H9 (cell line): ENCODE results near the gene CMTM7. TPM values are rescaled to one million over a fixed set of nuclear protein-coding genes. Genes with fewer than 3 reads are reported as not detected.

Experiments
- DNase-seq: peaks from one replicate; pipeline ENCODE4 v3.0.0-alpha.2; 2017
- H2AFZ ChIP-seq: one replicate; pipeline ENCODE4 v1.6.1; 2013; ENCODE audit warnings: mild to moderate bottlenecking, low read length, control low read depth, moderate library complexity
- H2AK5ac ChIP-seq: 2 replicates; pipeline ENCODE4 v1.6.1; 2013; ENCODE audit warnings: low read length, control low read depth, mixed read lengths; ENCODE audit not compliant: insufficient read length
- H2BK120ac ChIP-seq: one replicate; pipeline ENCODE4 v1.6.1; 2013; ENCODE audit warnings: low read depth, mild to moderate bottlenecking, low read length, control low read depth, inconsistent platforms; ENCODE audit not compliant: poor library complexity, severe bottlenecking
- H2BK12ac ChIP-seq: 2 replicates; pipeline ENCODE4 v1.6.1; 2013; ENCODE audit warnings: low read length, control low read depth, mixed read lengths, low read depth; ENCODE audit not compliant: insufficient read length
- H2BK15ac ChIP-seq: 2 replicates; pipeline ENCODE4 v1.6.1; 2013; ENCODE audit warnings: low read depth, low read length, control low read depth
- H2BK20ac ChIP-seq: one replicate; pipeline ENCODE4 v1.6.1; 2013; ENCODE audit warnings: low read depth, mild to moderate bottlenecking, low read length, control low read depth, inconsistent platforms; ENCODE audit not compliant: poor library complexity, severe bottlenecking
- H2BK5ac ChIP-seq: 2 replicates; pipeline ENCODE4 v1.6.1; 2013; ENCODE audit warnings: low read length, control low read depth, mixed read lengths; ENCODE audit not compliant: insufficient read length
- H3K14ac ChIP-seq: 2 replicates; pipeline ENCODE4 v1.6.1; 2013; ENCODE audit warnings: low read length, control low read depth; ENCODE audit not compliant: insufficient read depth
- H3K18ac ChIP-seq: 2 replicates; pipeline ENCODE4 v1.6.1; 2013; ENCODE audit warnings: low read depth, mild to moderate bottlenecking, mixed read lengths, low read length, control low read depth; ENCODE audit not compliant: insufficient read length
- H3K23ac ChIP-seq: 2 replicates; pipeline ENCODE4 v1.6.1; 2013; ENCODE audit warnings: low read length, control low read depth, mixed read lengths, low read depth; ENCODE audit not compliant: insufficient read length
- H3K23me2 ChIP-seq: 2 replicates; pipeline ENCODE4 v1.6.1; 2013; ENCODE audit warnings: low read depth, mild to moderate bottlenecking, mixed read lengths, low read length, control low read depth; ENCODE audit not compliant: insufficient read length, poor library complexity, severe bottlenecking
- H3K27ac ChIP-seq: 2 replicates; pipeline ENCODE4 v1.5.1; 2013; ENCODE audit warnings: low read length, control low read depth, mixed read lengths, low read depth; ENCODE audit not compliant: insufficient read length
- H3K27me3 ChIP-seq: 2 replicates; pipeline ENCODE4 v1.6.1; 2013; ENCODE audit warnings: low read length, control low read depth, inconsistent platforms; ENCODE audit not compliant: insufficient read depth
- H3K4ac ChIP-seq: 2 replicates; pipeline ENCODE4 v1.6.1; 2013; ENCODE audit warnings: low read depth, mild to moderate bottlenecking, control low read depth, inconsistent platforms, low read length, moderate library complexity
- H3K4me1 ChIP-seq: 2 replicates; pipeline ENCODE4 v1.6.1; 2013; ENCODE audit warnings: low read length, control low read depth, inconsistent platforms; ENCODE audit not compliant: insufficient read depth
- H3K4me2 ChIP-seq: 2 replicates; pipeline ENCODE4 v1.6.1; 2013; ENCODE audit warnings: low read length, control low read depth, mixed read lengths; ENCODE audit not compliant: insufficient read length, insufficient read depth
- H3K56ac ChIP-seq: 2 replicates; pipeline ENCODE4 v1.6.1; 2013; ENCODE audit warnings: low read depth, mild to moderate bottlenecking, mixed read lengths, low read length, control low read depth; ENCODE audit not compliant: insufficient read length
- H3K79me1 ChIP-seq: 2 replicates; pipeline ENCODE4 v1.6.1; 2013; ENCODE audit warnings: low read depth, mild to moderate bottlenecking, moderate library complexity, low read length, control low read depth, inconsistent platforms; ENCODE audit not compliant: insufficient read depth, poor library complexity, severe bottlenecking
- H3K79me2 ChIP-seq: 2 replicates; pipeline ENCODE4 v1.6.1; 2013; ENCODE audit warnings: low read length, control low read depth, inconsistent platforms; ENCODE audit not compliant: insufficient read depth
- H3K9ac ChIP-seq: 2 replicates; pipeline ENCODE4 v1.6.1; 2013; ENCODE audit warnings: low read length, control low read depth, mixed read lengths; ENCODE audit not compliant: insufficient read length; ENCODE audit errors: extremely low read depth
- H3K9me3 ChIP-seq: one replicate; pipeline ENCODE4 v1.6.1; 2013; ENCODE audit warnings: low read depth, low read length, inconsistent platforms; ENCODE audit not compliant: control insufficient read depth
- H3T11ph ChIP-seq: one replicate; pipeline ENCODE4 v1.6.1; 2013; ENCODE audit warnings: mild to moderate bottlenecking, low read length, control low read depth, inconsistent platforms
- H4K20me1 ChIP-seq: one replicate; pipeline ENCODE4 v1.6.1; 2013; ENCODE audit not compliant: control insufficient read depth, insufficient read length, insufficient read depth
- H4K5ac ChIP-seq: 2 replicates; pipeline ENCODE4 v1.6.1; 2013; ENCODE audit warnings: low read depth, mild to moderate bottlenecking, mixed read lengths, low read length, control low read depth; ENCODE audit not compliant: insufficient read length
- H4K8ac ChIP-seq: replicated peaks from 2 replicates; pipeline ENCODE4 v1.6.1; 2013; ENCODE audit warnings: low read length, control low read depth, mixed read lengths, low read depth; ENCODE audit not compliant: insufficient read length
- H4K91ac ChIP-seq: 2 replicates; pipeline ENCODE4 v1.6.1; 2013; ENCODE audit warnings: low read depth, mild to moderate bottlenecking, moderate library complexity, mixed read lengths, low read length, control low read depth; ENCODE audit not compliant: insufficient read length
- H3K27ac Mint-ChIP-seq, 3 experiments: 2 replicates in 2 of 3; 3 replicates in 1 of 3; pipeline ENCODE4 v1.8.0; 2020 to 2021; ENCODE audit warnings: mixed read lengths in 3 of 3, mild to moderate bottlenecking in 1 of 3, moderate library complexity in 1 of 3
- H3K27me3 Mint-ChIP-seq: 2 replicates; pipeline ENCODE4 v1.8.0; 2021; ENCODE audit warnings: low read depth, mild to moderate bottlenecking, moderate library complexity, mixed read lengths
- H3K36me3 Mint-ChIP-seq, 3 experiments: 2 replicates in 2 of 3; 3 replicates in 1 of 3; pipeline ENCODE4 v1.8.0; 2020 to 2021; ENCODE audit warnings: low read depth in 3 of 3, mixed read lengths in 3 of 3; ENCODE audit not compliant: insufficient read depth in 1 of 3
- H3K4me1 Mint-ChIP-seq, 2 experiments: 2 replicates each; pipeline ENCODE4 v1.8.0; 2020; ENCODE audit warnings: mixed read lengths in 2 of 2
- H3K4me3 Mint-ChIP-seq, 2 experiments: 2 replicates in 1 of 2; 3 replicates in 1 of 2; pipeline ENCODE4 v1.8.0; 2020 to 2021; ENCODE audit warnings: mild to moderate bottlenecking in 2 of 2, mixed read lengths in 2 of 2, moderate library complexity in 1 of 2
- H3K9me3 Mint-ChIP-seq, 2 experiments: 2 replicates in 1 of 2; 3 replicates in 1 of 2; pipeline ENCODE4 v1.8.0; 2020; ENCODE audit warnings: mild to moderate bottlenecking in 2 of 2, mixed read lengths in 2 of 2, moderate library complexity in 1 of 2
- WGBS: extraction: QIAGEN DNeasy Blood & Tissue Kit; methylation state at CpG from one replicate; pipeline ENCODE4 v1.1.7; 2013; ENCODE audit warnings: missing lambda C conversion rate, low lambda C conversion rate, mixed read lengths; ENCODE audit not compliant: insufficient read length; ENCODE audit errors: extremely low coverage; 5-methylcytosine and 5-hydroxymethylcytosine counted together
- total RNA-seq: library from RNA; stranded (reverse); gene quantifications from 2 replicates; pipeline ENCODE4 v1.2.1, GENCODE V29; 2021
- TF ChIP-seq, protein P1 (sequence below): fragments of 200-600 bp; sonication (generic); conservative IDR thresholded peaks from 3 replicates; pipeline ENCODE4 v1.8.0; 2021; ENCODE audit warnings: antibody characterized with exemption, mild to moderate bottlenecking

The CMTM7 gene
- total RNA-seq, 1 experiment from 2014 or later, result 23.9 TPM

DNA sequence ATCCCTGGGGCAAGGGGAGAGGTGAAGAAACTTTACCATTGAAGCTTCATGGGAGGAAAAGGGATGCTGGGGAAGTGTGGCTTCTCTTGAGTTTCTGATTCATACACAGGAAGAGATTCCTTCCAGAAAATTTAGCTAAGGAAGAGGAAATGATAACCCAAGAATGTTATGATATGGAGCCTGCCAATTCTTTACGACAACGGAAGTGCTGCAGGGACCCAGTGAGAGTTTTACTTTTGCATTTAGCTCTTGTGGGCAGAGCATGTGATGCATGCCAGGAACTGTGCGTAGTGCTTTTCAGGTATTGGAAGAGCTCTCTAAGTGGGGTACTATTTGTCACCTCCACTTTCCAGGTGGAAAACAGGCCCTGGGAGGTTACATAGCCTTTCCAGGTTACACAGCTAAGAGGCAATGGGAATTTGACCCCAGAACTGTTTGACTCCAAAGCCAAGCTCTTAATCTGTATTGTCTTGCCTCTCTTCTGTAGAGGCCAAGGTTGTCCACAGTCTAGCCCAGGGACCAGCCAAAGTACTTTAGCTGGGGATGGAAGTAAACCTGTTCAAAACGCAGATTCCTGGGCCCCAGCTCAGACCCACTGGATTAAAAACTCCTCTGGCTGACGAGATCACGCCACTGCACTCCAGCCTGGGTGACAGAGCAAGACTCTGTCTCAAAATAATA lies 23.0 kb downstream of the CMTM7 start:
- Histone ChIP-seq H2BK20ac (no peak overlapping the region), H2BK15ac (no peak overlapping the region), H3K79me2 (no peaks in the 10 kb centered on the region), H4K5ac (no peak overlapping the region), H3K27ac (no peak overlapping the region), H3K14ac (no peak overlapping the region), H3K9me3 (no peaks in the 10 kb centered on the region), H3K4me2 (no peak overlapping the region), H4K91ac (no peak overlapping the region), H3K27me3 (no peaks in the 10 kb centered on the region), H2AK5ac (no peak overlapping the region), H3K79me1 (no peaks in the 10 kb centered on the region), H4K8ac (no peak overlapping the region), H4K20me1 (no peaks in the 10 kb centered on the region), H2BK120ac (no peak overlapping the region), H3K23me2 (no peaks in the 10 kb centered on the region), H2BK12ac (no peak overlapping the region), H2AFZ (no peak overlapping the region), H2BK5ac (no peak overlapping the region), H3K18ac (no peak overlapping the region), H3K56ac (no peak overlapping the region), H3K23ac (no peak overlapping the region), H3T11ph (no peak overlapping the region), H3K9ac (no peak overlapping the region), H3K4me1 (peaks cover 11% of the 10 kb centered on the region; the same call in 1 of the 2 replicates), H3K4ac (no peak overlapping the region)
- Mint-ChIP-seq H3K9me3 (peaks cover 13 to 15% of the 10 kb centered on the region in 2 experiments), H3K27me3 (no peaks in the 10 kb centered on the region), H3K4me3 (no peak overlapping the region), H3K4me1 (peaks cover 43 to 47% of the 10 kb centered on the region in 2 experiments), H3K27ac (peak overlapping the region in 1 of 3 experiments; percentile 92; a peak in 2 of 7 replicates), H3K36me3 (peaks cover 11 to 15% (median 13%) of the 10 kb centered on the region in 3 experiments)
- WGBS, result no CpG with 5 or more reads among the region's 6 CpGs
- DNase-seq, result no peak
- TF ChIP-seq, protein P1, sequence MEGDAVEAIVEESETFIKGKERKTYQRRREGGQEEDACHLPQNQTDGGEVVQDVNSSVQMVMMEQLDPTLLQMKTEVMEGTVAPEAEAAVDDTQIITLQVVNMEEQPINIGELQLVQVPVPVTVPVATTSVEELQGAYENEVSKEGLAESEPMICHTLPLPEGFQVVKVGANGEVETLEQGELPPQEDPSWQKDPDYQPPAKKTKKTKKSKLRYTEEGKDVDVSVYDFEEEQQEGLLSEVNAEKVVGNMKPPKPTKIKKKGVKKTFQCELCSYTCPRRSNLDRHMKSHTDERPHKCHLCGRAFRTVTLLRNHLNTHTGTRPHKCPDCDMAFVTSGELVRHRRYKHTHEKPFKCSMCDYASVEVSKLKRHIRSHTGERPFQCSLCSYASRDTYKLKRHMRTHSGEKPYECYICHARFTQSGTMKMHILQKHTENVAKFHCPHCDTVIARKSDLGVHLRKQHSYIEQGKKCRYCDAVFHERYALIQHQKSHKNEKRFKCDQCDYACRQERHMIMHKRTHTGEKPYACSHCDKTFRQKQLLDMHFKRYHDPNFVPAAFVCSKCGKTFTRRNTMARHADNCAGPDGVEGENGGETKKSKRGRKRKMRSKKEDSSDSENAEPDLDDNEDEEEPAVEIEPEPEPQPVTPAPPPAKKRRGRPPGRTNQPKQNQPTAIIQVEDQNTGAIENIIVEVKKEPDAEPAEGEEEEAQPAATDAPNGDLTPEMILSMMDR, result no peak
